Posterior vena cava (tissue), 2 donors: Measurements from ENCODE around the gene METAP2. TPM values are rescaled to one million over a fixed set of nuclear protein-coding genes. Genes with fewer than 3 reads are reported as not detected.
"Not testable (repeated sequence)": the region's sequence is repeated elsewhere in the genome, so short reads cannot be mapped to it uniquely, and the experiment has no call there.

Experiments used
- DNase-seq: peaks from one replicate; pipeline ENCODE4 v3.0.0-alpha.2; 2020; ENCODE audit warnings: low spot score
- intact Hi-C, 2 donors: fragments of 100-400 bp; cut with DNase I; formaldehyde crosslinking; loops; one replicate each; pipeline versions ENCODE4 v1.14.1 to v1.14.2; 2022 to 2023
- long read RNA-seq, 2 donors: library from polyadenylated mRNA; unstranded; transcript quantifications; one replicate each; pipeline ENCODE4 v2.0.0, GENCODE V29; 2020 to 2021
- total RNA-seq, 2 donors: library from RNA; stranded (reverse); fragmentation: NEBNext Ultra II Directional; extraction: Animal tissue kit (Norgen Biotek cat#: 25700); gene quantifications; one replicate each; pipeline ENCODE4 v1.2.1, GENCODE V29; 2021
- donor health status: DM: yes; HTN: yes; CAD: no.
- donor health status: DM: yes; HTN: yes; CAD: no.

The METAP2 gene
- total RNA-seq, result 10 to 100 TPM; 46.9 to 51.0 TPM
- long read RNA-seq, donor 1, transcript METAP2-202 (11 exons, 3,601 nt), result major isoform, 11 of 16 reads
- long read RNA-seq, donor 1, partial matches to known transcripts, result 3 of 16 reads
- long read RNA-seq, donor 1, other reads (novel, unspliced or antisense), result 0 of 16 reads
- long read RNA-seq, donor 2, transcript METAP2-210 (11 exons, 1,874 nt), result minor isoform, 12 of 102 reads
- long read RNA-seq, donor 2, transcript METAP2-202 (11 exons, 3,601 nt), result major isoform, 77 of 102 reads
- long read RNA-seq, donor 2, partial matches to known transcripts, result 5 of 102 reads
- long read RNA-seq, donor 2, other reads (novel, unspliced or antisense), result 6 of 102 reads

DNA sequence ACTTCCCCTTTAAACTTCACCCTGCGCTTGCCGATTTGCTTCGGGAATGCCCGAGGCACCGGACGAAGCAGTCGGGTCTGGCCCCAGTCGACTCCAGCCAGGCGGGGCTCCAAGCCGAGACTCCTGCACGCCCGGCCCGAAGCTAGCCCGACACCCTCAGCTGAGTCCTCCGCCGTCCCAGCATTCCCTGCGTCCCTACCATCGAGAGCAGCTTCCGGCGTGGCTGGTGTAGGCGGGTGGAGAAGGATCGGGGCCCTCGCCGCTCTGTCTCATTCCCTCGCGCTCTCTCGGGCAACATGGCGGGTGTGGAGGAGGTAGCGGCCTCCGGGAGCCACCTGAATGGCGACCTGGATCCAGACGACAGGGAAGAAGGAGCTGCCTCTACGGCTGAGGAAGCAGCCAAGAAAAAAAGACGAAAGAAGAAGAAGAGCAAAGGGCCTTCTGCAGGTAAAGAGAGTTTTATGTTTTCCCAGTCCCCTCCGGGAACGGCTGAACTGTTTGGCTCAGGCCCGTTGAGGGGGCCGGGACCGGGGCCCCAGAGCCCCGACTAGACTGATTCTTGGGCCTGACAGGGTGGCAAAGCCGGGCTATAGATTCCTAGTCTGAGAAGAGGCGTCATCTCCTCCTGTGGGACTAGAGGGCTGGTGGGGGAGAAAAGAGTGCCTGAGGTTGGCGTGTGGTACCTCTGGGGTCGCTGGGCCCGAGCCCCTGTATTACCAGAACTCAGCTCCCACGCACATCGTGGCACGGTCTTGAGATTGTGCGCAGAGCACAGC lies at the start of gene METAP2:
Gene METAP2, plus strand, starts transcription at position 269 of the 776 bp plus-strand sequence. Its CDS starts 28 bp downstream, at position 297.
- DNase-seq, result peak; percentile 99
- intact Hi-C loops, result no loop called here

DNA sequence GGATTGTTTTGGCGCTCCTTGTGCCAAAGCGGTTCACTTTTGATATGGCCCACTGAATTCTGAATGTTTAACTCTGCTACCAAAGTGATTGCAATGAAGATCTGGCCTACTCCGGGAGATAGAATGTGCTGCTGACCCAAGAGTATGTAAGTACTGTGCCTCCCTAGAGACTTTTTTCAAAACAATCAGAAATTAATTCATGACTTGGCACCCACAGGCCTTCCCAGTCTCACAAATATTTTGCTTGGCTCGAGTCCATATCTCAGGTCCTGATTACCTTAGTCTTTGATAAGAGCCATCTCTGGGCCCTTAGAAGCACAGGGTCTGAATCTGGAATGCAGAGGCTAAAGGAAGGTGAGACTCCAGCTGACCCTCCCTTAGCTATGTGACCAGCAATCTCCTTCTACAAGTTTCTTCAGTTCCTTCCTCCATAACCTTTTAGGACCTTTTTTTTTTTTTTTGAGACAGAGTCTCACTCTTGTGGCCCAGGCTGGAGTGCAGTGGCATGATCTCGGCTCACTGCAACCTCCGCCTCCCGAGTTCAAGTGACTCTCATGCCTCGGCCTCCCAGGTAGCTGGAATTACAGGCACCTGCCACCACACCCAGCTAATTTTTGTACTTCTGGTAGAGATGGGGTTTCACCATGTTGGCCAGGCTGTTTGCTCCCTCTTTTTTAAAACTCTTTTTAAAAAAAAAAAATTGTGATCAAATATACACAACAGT lies 49.5 kb upstream of the METAP2 start:
- DNase-seq, result no peak
- intact Hi-C loops, result no loop called here

DNA sequence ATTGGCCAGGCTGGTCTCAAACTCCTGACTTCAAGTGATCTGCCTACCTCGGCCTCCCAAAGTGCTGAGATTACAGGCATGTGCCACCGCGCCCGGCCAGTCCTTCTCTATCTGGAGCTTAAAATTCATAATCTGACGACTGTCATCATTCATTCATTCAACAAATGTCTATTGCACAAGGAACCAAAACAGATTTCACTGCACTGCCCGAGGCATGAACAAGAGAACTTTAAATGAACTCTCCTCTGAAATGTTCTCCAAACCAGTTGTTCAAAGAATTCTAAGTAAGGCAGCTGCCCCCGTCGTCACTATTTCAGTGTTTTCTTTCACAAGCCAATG lies 44.8 kb upstream of the METAP2 start:
- intact Hi-C loops, result no loop called here
- no peak for DNase-seq

- no peak for DNase-seq
- intact Hi-C loops, result no loop called here
Measured at GRCh38 chr12:95431120-95431519, 42.8 kb upstream of the METAP2 start.

- intact Hi-C loops, result no loop called here
- DNase-seq, result no peak
Measured at GRCh38 chr12:95435355-95435754, 38.6 kb upstream of the METAP2 start.

DNA sequence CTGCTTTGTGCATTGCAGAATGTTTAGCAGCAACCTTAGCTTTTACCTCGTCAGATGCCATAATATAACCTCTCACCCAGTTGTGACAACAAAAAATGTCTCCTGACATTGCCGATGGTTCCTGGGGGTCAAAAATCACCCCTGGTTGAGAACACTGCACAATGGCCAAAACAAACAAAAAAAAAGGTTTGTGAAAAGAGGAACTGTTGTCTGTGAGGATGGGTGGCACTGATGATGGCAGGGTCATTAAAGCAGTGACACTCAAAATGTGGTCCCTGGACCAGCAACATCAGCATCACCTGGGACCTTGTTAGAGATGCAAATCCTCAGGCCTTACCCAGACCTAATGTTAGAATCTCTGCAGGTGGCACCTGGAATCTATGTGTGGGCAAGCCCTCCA lies 36.4 kb upstream of the METAP2 start:
- DNase-seq, result no peak
- intact Hi-C loops, result no loop called here

GRCh38 chr12:95439461-95440230 lies 34.3 kb upstream of the METAP2 start:
- intact Hi-C loops, result no loop called here
- no peak for DNase-seq

- no peak for DNase-seq
- intact Hi-C loops, result no loop called here
Measured at GRCh38 chr12:95440401-95440800, 33.6 kb upstream of the METAP2 start.

DNA sequence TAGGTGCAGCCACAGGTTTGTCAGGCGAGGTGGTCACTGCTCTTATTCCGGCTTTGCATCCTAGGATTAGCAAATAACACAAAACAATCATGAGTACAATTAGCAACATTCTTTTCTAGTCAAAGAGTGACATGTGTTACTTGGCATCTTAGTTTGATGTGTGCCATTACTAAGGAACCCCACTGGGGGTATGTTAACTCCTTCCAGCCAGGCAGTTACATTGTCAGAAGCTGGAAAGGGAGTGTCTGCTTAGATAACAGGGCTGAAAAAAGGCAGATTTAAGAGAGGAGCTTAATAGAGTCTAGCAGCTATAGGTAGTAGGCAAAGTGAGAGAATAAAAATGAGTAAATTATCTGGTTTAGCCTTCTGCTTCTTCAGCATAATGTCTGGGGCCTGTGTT lies 30.5 kb upstream of the METAP2 start:
- no peak for DNase-seq

GRCh38 chr12:95445099-95445498 lies 28.9 kb upstream of the METAP2 start:
- DNase-seq, intact Hi-C loops: not testable (repeated sequence)

More for the DNA sequence above, 30.5 kb upstream of the METAP2 start:
- intact Hi-C loops, result no loop called here

DNA sequence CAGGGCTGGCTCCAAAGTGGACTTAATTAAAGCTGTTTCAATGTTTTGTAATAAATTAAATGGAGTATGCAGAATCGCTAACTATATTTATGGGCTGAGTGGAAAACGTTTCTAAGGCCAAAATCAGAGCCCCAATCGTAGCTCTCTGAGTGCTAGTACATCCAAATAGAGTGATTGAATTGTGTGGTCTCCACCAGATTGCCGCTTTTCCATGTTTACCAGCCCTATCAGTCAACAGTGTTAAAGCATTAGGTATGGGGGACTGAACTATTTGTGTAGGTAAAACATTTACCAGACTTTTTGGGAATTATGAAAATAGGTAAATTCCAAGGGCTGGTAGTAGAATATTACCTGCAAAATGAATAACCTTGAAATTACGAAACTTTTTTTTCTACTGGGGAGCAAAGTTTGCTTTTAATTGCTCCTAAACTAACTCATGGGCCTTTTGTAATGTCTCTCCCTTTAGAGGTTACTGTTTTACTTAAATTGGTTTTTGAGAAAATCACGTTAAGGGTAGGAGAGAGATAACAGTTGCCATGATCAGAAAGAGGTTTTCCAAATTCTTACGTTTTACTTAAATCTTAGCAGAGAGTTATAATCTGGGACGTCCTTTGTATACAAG lies 28.0 kb upstream of the METAP2 start:
- intact Hi-C loops, result no loop called here
- DNase-seq, result no peak

DNA sequence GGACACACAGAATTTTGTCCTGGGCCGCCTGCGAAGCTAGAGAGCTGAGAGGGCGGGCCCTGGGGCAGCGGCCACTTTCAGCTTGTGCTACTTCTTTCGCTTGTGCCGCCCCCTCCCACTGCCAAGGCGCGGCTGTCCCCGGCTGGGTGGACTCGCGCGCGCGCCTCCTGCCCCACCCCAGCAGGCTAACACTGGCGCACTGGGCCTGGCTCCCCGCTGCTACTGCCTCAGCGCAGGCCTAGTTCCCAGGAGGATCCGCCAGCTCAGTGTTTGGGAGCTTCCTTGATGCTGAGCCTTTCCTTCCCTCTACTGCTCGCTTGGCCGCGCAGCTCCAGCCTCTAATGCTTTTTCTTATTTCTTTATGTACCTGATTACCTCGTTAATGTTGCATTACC lies 27.4 kb upstream of the METAP2 start:
- intact Hi-C loops, result no loop called here

GRCh38 chr12:95449656-95450055 lies 24.3 kb upstream of the METAP2 start:
- intact Hi-C loops, DNase-seq: not testable (repeated sequence)

More for the DNA sequence above, 27.4 kb upstream of the METAP2 start:
- DNase-seq, result peak; percentile 85

- intact Hi-C loops, result not testable (repeated sequence)
Measured at GRCh38 chr12:95452501-95452900, 21.5 kb upstream of the METAP2 start.

GRCh38 chr12:95453881-95454280 lies 20.1 kb upstream of the METAP2 start:
- DNase-seq, intact Hi-C loops: not testable (repeated sequence)

More at GRCh38 chr12:95452501-95452900, 21.5 kb upstream of the METAP2 start:
- DNase-seq, result not testable (repeated sequence)

- DNase-seq, intact Hi-C loops: not testable (repeated sequence)
Measured at GRCh38 chr12:95454780-95455215, 19.2 kb upstream of the METAP2 start.

DNA sequence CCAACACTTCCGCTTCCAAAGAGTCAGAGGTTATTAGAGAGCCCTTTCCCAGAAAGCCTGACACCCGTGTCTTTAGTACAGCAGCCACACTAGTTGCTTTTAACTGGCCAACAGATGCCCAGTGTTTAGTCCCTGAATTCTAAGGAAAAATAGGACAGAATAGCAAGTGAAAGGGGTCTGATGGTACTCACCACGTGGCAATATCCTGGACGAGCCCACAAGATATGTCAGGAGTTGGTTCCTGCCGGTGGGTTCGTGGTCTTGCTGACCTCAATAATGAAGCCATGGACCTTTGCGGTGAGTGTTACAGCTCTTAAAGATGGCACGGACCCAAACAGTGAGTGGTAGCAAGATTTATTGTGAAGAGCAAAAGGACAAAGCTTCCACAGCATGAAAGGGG lies 16.3 kb upstream of the METAP2 start:
- intact Hi-C loops, DNase-seq: not testable (repeated sequence)

DNA sequence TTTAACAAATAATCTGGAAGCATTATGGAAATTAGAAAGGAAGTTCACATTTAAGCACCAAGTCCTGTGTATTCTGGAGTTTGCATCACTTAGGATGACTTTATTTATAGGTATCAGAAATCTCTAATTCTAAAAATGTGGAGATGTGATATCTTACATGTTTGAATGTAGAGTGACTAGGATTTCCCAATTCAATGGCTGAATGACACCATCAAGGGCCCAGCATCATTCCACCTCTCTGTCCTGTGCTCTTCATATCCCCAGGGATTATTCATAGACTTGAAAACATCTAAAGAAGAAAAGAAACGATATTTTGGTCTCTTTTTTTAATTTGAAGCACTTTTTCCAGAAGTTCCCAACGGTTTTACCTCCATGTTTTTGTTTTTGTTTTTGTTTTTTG lies 15.2 kb upstream of the METAP2 start:
- intact Hi-C loops, result no loop called here
- DNase-seq, result no peak

DNA sequence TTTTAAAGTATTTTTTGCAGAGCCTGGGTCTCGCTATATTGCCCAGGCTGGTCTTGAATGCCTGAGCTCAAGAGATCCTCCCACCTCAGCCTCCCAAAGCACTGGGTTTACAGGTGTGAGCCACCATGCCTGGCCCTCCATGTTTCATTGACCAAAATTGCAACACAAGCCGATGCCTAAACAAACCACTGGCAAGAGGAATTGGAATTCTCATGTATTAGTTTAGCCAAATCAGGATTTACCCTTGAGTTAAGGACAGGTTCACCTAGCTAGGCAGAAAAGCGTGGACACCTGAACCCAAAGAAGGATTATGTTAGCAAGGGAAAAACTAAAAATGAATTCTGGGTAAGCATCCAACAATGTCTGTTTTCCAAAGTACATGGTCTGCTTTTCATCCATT lies 14.6 kb upstream of the METAP2 start:
- intact Hi-C loops, result no loop called here
- no peak for DNase-seq
